Activated CD8-positive, alpha-beta T cell treated with anti-CD3 and anti-CD28 coated beads for 36 hours (primary cell): ENCODE measurements around the gene OR8J1. TPM values are rescaled to one million over a fixed set of nuclear protein-coding genes. Genes with fewer than 3 reads are reported as not detected.

Source experiments
- ATAC-seq: fragments of 200-7000 bp; cut with Tn5 transposase; one replicate; pipeline ENCODE4 v1.10.0; 2021; ENCODE audit warnings: mild to moderate bottlenecking, moderate library complexity
- CTCF ChIA-PET: fragments of 350-600 bp; sonication (Branson Sonifier 250); formaldehyde crosslinking; loops from one replicate; lab custom pipeline; 2021; ENCODE audit warnings: antibody characterized with exemption; lab: Charles Lee
- POLR2A ChIA-PET: fragments of 350-600 bp; sonication (Branson Sonifier 250); formaldehyde crosslinking; loops from one replicate; lab custom pipeline; 2021; ENCODE audit warnings: antibody characterized with exemption; lab: Charles Lee
- DNase-seq: peaks from one replicate; pipeline ENCODE4 v3.0.0-alpha.2; 2020
- H3K27ac Mint-ChIP-seq: one replicate; pipeline ENCODE4 v1.8.0; 2021; ENCODE audit warnings: mild to moderate bottlenecking, mixed read lengths
- H3K27me3 Mint-ChIP-seq: one replicate; pipeline ENCODE4 v1.8.0; 2021; ENCODE audit warnings: mixed read lengths
- H3K36me3 Mint-ChIP-seq: one replicate; pipeline ENCODE4 v1.8.0; 2021; ENCODE audit warnings: low read depth, mixed read lengths
- H3K4me1 Mint-ChIP-seq: one replicate; pipeline ENCODE4 v1.8.0; 2021; ENCODE audit warnings: low read depth, mixed read lengths
- H3K4me3 Mint-ChIP-seq: one replicate; pipeline ENCODE4 v1.8.0; 2021; ENCODE audit warnings: mild to moderate bottlenecking, moderate library complexity, mixed read lengths
- H3K9me3 Mint-ChIP-seq: one replicate; pipeline ENCODE4 v1.8.0; 2021; ENCODE audit warnings: mixed read lengths
- intact Hi-C: fragments of 100-400 bp; cut with micrococcal nuclease; formaldehyde crosslinking; loops from one replicate; pipeline ENCODE4 v1.10.0; 2022
- total RNA-seq, 2 experiments: library from RNA; stranded (reverse); gene quantifications; one replicate each; pipeline ENCODE4 v1.2.3, GENCODE V29; 2021
- TF ChIP-seq, protein P1 (sequence below): fragments of 200-600 bp; IDR thresholded peaks from one replicate; pipeline ENCODE4 v1.8.0; 2022; ENCODE audit warnings: antibody characterized with exemption, mild to moderate bottlenecking

Gene OR8J1, protein sequence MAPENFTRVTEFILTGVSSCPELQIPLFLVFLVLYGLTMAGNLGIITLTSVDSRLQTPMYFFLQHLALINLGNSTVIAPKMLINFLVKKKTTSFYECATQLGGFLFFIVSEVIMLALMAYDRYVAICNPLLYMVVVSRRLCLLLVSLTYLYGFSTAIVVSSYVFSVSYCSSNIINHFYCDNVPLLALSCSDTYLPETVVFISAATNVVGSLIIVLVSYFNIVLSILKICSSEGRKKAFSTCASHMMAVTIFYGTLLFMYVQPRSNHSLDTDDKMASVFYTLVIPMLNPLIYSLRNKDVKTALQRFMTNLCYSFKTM
- not detected for total RNA-seq

DNA sequence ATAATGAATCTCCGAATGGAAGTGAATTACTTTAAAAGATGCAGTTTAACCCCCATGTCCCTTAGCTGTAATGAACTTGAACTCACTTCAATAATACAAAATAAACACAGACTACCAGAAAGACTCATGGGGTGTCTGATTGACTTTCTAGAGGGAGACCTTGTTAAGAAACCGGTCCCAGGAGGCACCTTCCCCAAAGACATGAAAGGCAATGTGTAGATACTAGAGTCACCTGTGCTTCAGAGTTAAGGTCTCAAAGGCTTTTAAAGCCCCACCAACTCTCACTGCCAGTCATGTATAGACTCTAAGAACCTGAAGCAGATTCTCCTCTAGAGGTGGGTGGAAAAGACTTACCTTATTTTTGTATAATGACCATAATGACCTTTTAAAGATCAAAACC is at the start of gene OR8J1:
Gene OR8J1 (plus strand): TSS at position 301 of the 400 bp plus-strand sequence. CDS start 5,956 bp downstream, outside the sequence.
- H3K9me3 Mint-ChIP-seq = peaks cover 8% of the 10 kb centered on the region
- no peaks in the 10 kb centered on the region for H3K27me3 Mint-ChIP-seq
- ChIA-PET POLR2A (no interaction called here), CTCF (no interaction called here)
- no peak within 1 kb of the TSS for H3K4me3 Mint-ChIP-seq
- DNase-seq (no peak), ATAC-seq (no peak)
- intact Hi-C loops = no loop called here
- no peaks in the 10 kb centered on the region for H3K36me3 Mint-ChIP-seq
- no peaks in the 10 kb centered on the region for H3K4me1 Mint-ChIP-seq
- TF ChIP-seq, protein P1, sequence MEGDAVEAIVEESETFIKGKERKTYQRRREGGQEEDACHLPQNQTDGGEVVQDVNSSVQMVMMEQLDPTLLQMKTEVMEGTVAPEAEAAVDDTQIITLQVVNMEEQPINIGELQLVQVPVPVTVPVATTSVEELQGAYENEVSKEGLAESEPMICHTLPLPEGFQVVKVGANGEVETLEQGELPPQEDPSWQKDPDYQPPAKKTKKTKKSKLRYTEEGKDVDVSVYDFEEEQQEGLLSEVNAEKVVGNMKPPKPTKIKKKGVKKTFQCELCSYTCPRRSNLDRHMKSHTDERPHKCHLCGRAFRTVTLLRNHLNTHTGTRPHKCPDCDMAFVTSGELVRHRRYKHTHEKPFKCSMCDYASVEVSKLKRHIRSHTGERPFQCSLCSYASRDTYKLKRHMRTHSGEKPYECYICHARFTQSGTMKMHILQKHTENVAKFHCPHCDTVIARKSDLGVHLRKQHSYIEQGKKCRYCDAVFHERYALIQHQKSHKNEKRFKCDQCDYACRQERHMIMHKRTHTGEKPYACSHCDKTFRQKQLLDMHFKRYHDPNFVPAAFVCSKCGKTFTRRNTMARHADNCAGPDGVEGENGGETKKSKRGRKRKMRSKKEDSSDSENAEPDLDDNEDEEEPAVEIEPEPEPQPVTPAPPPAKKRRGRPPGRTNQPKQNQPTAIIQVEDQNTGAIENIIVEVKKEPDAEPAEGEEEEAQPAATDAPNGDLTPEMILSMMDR = no peak
- no peak within 1 kb of the TSS for H3K27ac Mint-ChIP-seq

DNA sequence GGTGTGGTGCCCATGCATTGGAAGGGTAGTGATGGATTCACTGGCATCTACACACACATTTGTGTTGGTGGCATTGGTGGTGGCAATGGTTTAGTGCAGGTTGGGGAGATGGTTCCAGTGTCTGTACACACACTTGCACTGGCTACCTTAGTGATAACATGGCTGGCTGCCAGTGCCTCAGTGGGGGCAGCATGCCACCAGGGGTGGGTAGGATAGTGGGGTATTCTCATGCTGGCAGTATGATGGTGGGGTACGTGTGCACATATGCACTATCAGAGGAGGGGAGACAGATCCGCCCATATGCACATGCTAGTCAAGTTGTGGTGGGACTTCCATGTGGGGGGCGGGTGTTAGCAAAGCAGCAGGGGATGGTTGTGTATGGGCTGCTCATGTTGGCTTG is 46.3 kb upstream of the OR8J1 start:
- intact Hi-C loops = no loop called here
- Mint-ChIP-seq H3K4me1 (no peaks in the 10 kb centered on the region), H3K4me3 (no peak overlapping the region), H3K27me3 (no peaks in the 10 kb centered on the region), H3K36me3 (no peaks in the 10 kb centered on the region), H3K9me3 (peaks cover 43% of the 10 kb centered on the region), H3K27ac (no peak overlapping the region)
- ChIA-PET POLR2A (no interaction called here), CTCF (no interaction called here)
- TF ChIP-seq, protein P1 = no peak
- DNase-seq = no peak
- ATAC-seq = no peak

DNA sequence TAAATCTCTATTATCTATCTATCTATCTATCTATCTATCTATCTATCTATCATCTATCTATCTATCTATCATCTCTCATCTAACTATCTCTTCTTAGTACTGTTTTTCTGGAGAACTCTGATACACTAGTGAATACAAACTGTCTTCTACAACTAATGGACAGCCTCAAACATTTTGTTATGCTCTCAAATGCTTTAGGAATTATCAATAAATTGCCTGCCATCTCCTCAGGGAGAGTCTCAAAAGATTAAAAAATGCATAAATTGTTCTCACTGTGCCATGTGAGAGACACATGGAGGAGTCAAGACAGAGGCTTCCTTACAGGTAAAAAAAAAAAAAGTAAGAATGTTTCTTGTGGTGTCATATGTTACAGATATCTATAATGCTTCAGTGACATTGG is 39.2 kb upstream of the OR8J1 start, which contains the start of gene OR8K3:
Gene OR8K3 (plus strand): TSS at position 301 of the 400 bp plus-strand sequence. CDS start 3,163 bp downstream, outside the sequence.
- no peak for DNase-seq
- no peak within 1 kb of the TSS for H3K27ac Mint-ChIP-seq
- H3K9me3 Mint-ChIP-seq = peaks cover 13% of the 10 kb centered on the region
- no peaks in the 10 kb centered on the region for H3K4me1 Mint-ChIP-seq
- intact Hi-C loops = no loop called here
- H3K4me3 Mint-ChIP-seq = no peak within 1 kb of the TSS
- no peaks in the 10 kb centered on the region for H3K36me3 Mint-ChIP-seq
- TF ChIP-seq, protein P1 = no peak
- ATAC-seq = no peak
- POLR2A ChIA-PET = no interaction called here
- CTCF ChIA-PET = no interaction called here
- H3K27me3 Mint-ChIP-seq = no peaks in the 10 kb centered on the region

DNA sequence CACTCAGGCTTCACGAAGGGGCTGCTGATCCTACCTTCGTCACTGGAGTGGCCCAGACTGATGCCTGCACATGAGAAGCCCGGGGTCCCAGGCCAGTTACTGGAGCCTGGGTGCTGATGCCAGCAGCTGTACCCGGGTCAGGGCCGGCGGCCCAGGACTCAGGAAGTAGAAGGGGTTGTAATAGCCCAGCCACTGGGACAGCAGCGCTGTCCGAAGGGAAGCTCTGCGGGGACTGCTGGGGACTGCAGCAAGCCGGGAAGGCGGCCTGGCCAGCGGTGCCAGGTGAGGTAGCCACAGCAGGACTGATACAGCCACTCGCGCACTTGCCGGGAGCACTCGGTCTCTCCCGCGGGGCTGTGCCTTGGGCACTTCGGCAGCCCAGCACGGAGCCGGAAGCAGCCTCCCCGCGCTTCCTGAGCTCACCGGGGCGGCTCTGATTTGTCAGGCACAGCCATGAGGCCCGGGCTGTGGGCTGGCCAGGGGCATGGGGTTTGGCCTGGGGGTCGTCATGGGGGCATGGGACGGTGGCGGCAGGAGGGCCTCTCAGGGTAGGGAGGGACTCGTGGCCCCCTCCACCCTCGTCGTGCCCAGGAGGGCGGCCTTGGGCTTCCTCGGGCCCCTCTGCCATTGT is 22.1 kb upstream of the OR8J1 start:
- TF ChIP-seq, protein P1 = no peak
- no peak overlapping the region for H3K4me3 Mint-ChIP-seq
- peaks cover 4% of the 10 kb centered on the region for H3K9me3 Mint-ChIP-seq
- H3K36me3 Mint-ChIP-seq = no peaks in the 10 kb centered on the region
- H3K27ac Mint-ChIP-seq = no peak overlapping the region
- no peaks in the 10 kb centered on the region for H3K4me1 Mint-ChIP-seq
- POLR2A ChIA-PET = no interaction called here
- no peaks in the 10 kb centered on the region for H3K27me3 Mint-ChIP-seq
- CTCF ChIA-PET = no interaction called here
- ATAC-seq (no peak), DNase-seq (no peak)
- intact Hi-C loops = no loop called here

DNA sequence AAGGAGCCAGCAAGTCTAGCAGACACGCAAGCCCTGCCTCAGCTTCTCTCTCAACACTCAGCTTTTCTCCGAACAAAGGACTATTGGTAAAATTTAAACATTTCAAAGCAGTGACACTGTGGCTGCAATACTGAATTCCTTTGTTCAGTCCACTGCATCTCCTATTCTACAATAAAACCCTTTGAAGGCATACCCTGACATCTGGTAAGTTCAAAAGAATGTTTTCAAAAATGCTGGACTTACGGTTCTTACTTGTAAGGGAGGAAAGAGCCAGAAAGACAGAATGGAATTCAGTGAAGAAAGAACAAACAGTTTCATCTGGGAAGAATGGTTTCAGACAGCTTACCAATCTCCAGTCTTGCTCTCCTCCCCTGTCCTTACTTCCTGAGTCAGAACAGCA is 20.9 kb upstream of the OR8J1 start:
- ChIA-PET CTCF (no interaction called here), POLR2A (no interaction called here)
- Mint-ChIP-seq H3K27ac (no peak overlapping the region), H3K4me1 (no peaks in the 10 kb centered on the region), H3K27me3 (no peaks in the 10 kb centered on the region), H3K4me3 (no peak overlapping the region), H3K9me3 (peaks cover 7% of the 10 kb centered on the region), H3K36me3 (no peaks in the 10 kb centered on the region)
- ATAC-seq = no peak
- DNase-seq = no peak
- TF ChIP-seq, protein P1 = no peak
- intact Hi-C loops = no loop called here
